ENCODE measurements around the gene SLC8A2.

GRCh38 chr19:47405854-47406417 is 65.8 kb downstream of the SLC8A2 start:
- TF ChIP-seq CTCF (IDR thresholded peaks at IDR 0.05) (no peak), POLR2A (IDR thresholded peaks at IDR 0.05) (no peak), EP300 (IDR thresholded peaks at IDR 0.05; ENCODE audit: low read depth) (no peak)

Measured in transverse colon (tissue), 3 donors.